ENCODE measurements around the gene SCN4A.

DNA sequence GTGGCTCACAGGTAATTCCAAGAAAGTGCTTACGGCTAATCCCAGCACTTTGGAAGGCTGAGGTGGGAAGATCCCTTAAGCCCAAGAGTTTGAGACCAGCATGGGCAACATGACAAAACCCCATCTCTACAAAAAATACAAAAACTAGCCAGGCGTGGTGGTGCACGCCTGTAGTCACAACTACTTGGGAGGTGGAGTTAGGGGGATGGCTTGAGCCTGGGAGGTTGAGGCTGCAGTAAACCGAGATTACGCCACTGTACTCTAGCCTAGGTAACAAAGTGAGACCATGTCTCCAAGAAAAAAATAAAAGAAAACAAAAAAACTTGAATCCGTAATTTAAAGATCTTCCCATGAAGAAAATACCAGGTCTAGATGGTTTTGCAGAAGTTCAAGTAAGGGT is 42.7 kb upstream of the SCN4A start:
- TF ChIP-seq GATA3 (IDR thresholded peaks at IDR 0.05; ENCODE audit: low read depth, low read length): no peak
- TF ChIP-seq GATA2 (IDR thresholded peaks at IDR 0.05; ENCODE audit: low read depth, low read length): no peak

Data from SH-SY5Y (cell line).